NCI-H128 (cell line): ENCODE results near the gene B4GALT5.
"Not testable (repeated sequence)": the region's sequence is repeated elsewhere in the genome, so short reads cannot be mapped to it uniquely, and the experiment has no call there.

ENCODE experiments used
- DNase-seq: peaks from one replicate; lab custom pipeline; 2025; ENCODE audit not compliant: unreplicated experiment; lab: John Stamatoyannopoulos, UW

B4GALT5 gene

DNA sequence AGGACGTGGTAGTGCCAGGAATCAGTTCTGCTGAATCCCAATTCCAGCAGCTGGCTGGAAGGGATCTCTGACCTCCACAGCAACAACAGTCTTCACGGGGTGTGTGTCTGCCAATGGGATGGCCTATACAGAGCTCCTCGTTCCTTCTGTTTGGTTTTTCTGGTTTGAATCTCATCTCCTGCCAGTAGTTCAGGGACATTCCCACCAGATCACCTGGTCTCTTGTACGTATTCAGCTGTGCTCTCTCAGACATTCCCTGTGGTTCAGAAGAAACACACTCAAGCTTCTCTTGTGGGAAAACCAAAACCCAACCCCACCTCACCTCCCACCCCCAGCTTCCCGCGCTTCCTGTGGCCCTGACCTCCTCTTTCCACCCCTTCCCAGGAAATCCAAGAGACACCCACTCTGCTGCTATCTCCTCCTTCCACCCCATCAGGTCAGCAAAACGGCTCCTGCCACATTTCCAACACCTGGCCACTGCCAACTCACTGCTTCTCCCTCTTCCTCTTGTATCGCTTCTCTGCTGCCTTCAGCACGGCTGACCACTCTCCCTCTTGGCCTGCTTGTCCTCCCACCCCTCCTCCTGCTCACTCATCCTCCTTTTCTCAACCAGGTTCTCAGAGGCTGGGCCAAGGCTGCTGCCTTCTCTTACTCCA, 82.5 kb downstream of the B4GALT5 start:
- no peak for DNase-seq

DNA sequence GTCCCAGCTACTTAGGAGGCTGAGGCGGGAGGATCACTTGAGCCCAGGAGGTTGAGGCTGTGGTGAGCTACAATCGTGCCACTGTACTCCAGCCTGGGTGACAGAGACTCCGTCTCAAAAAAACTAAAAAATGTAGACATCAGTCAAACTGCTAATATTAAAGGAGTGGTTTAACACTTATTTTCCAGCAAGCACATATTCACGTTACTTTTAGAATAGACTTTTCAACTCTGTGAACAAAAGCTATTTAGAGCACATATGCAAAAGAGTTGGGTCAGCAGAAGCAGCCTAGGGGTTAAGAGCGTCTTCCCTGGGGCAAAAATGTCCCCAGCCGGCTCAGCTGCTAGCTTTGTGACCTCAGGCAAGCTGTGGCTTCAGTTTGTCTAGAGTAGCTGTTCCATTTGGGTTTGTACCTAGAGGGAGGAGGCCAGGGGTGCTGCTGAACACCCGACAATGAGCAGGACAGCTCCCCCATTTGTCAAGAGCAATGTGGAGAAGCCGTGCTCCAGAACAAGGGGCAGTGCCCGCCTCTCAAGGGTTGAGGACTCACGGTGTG, 83.2 kb downstream of the B4GALT5 start:
- DNase-seq, result no peak

DNA sequence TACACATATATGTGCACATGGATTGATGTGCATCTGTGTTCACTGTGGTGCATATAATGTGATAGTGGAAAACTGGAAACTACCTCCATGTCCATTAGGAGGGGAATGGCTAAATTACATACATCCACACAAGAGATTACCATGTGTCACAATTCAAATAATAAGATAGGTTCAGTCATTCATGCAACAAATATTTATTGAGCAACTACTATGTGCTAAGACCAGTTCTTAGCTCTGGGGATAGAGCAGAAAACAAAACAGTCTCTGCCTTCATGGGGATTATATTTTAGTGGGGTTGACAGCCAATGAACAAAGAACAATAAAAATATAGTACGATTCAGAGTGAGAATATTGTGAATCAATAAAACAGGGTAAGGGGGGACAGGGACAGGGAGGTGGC, 84.1 kb downstream of the B4GALT5 start:
- no peak for DNase-seq

DNA sequence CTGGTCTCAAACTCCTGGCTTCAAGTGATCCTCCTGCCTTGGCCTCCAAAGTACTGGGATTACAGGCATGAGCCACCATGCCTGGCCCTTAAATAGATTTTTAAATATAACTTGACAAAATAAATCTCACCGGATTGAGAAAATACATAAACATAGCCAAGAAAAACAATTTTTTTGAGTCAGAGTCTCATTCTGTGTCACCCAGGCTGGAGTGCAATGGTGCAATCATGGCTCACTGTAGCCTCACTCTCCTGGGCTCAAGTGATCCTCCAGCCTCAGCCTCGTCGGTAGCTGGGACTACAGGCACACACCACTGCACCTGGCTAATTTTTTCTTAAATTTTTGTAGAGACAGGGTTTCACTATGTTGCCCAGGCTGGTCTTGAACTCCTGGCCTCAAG, 85.4 kb downstream of the B4GALT5 start:
- not testable (repeated sequence) for DNase-seq

DNA sequence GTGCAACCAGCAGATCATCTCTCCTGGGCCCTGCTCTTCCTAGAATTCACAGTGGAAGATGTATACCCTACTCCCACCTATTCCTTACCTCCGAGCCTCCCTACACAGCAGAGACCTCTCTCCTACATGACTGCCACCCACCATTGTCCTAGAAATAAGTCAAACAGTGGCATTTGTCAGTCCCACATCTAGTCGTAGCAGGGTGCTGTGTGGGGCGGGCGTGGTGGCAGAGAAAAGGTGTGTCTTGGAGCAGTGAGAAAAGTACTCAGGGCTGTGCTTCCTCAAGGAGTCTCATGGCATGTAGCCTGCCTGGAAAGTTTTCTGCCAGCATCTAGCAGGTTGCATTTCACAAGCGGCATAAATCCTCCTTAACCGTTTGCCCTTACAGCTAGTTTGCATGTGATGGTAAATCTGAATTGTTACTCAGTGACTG, 86.3 kb downstream of the B4GALT5 start:
- no peak for DNase-seq

DNA sequence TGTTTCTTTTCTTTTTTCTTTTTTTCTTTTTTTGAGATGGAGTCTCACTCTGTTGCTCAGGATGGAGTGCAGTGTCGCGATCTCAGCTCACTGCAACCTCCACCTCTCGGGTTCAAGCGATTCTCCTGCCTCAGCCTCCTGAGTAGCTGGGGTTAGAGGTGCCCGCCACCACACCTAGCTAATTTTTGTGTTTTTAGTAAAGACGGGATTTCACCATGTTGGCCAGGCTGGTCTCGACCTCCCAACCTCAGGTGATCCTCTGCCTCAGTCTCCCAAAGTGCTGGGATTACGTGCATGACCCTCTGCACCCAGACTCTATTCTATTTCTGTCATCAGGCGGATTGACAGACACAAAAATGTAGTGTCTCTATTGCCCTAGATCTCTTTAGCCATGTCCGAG, 88.7 kb downstream of the B4GALT5 start:
- not testable (repeated sequence) for DNase-seq

DNA sequence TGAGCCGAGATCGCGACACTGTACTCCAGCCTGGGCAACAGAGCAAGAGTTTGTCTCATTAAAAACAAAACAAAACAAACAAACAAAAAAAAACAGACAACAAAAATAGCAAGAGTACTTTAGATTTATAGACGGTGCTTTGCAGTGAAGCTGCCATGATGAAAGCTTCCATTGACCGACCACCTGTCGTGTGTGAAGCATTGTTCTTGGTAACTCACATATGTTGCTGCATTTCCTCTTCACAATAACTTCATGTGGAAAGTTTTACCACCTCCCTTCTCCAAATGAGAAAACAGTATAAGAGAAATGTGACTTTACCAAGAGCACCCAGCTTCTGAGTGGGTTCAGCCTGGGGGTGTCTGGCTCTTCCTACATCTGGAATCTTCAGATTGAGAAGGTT, 89.4 kb downstream of the B4GALT5 start:
- no peak for DNase-seq

DNA sequence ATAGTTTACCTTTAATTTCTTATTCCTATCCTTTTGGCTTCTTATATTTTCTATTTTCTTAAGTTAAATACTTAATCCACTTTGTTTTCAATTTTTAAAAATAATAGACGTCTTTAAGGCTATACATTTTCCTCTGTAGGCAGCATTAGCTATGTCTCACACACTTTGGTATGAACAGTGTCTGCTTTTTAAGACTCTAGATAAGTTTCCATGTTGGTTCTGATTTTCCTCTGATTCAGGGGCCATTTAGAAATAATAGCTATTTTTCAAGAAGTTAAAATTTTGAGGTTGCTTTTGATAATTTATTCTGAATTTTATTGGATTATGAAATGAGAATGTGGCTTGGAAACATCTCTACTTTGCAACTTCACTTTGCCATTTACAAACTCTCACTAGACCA, 91.4 kb downstream of the B4GALT5 start:
- DNase-seq, result no peak

DNA sequence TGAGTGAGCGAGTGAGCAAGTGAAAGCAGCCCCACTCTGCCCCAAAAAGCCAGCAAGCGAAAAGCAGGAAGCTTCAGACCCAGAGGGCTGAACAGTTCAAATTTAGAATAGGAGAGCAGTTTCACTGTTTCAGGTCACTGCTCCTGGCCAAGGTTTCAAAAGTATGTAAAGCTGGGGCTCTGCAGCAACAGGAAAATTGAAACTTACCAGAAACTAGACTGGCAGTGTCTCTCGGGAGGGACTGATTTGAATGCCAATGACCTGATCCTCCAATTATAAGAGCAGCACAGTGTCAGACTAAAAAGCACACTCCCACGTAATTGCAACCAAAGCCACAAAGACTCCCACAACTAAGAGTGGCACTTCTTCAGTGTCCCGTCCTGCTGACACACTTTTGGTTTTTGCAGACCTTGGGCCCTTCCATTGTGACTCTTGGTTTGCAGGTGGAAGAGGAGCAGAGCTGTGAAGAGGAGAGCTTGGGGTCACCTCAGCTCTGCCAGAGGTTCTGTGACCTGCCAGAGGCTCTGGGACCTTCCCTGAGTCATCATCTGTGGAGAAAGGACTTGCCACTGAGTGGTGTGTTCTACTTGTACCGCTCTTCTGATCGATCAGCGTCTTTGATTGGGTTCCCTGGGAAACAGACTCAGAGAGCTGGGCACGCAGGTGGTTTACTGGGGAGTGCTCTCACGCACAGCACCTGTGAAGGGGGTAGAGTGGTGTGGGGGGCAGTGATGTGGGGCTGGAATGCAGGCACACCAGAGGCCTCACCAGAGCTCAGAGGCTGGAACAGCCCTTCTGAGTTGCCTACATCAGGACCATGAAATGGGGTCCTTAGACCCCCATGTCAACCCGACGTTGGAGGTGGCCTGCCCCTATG, 93.1 kb downstream of the B4GALT5 start:
- DNase-seq, result no peak

DNA sequence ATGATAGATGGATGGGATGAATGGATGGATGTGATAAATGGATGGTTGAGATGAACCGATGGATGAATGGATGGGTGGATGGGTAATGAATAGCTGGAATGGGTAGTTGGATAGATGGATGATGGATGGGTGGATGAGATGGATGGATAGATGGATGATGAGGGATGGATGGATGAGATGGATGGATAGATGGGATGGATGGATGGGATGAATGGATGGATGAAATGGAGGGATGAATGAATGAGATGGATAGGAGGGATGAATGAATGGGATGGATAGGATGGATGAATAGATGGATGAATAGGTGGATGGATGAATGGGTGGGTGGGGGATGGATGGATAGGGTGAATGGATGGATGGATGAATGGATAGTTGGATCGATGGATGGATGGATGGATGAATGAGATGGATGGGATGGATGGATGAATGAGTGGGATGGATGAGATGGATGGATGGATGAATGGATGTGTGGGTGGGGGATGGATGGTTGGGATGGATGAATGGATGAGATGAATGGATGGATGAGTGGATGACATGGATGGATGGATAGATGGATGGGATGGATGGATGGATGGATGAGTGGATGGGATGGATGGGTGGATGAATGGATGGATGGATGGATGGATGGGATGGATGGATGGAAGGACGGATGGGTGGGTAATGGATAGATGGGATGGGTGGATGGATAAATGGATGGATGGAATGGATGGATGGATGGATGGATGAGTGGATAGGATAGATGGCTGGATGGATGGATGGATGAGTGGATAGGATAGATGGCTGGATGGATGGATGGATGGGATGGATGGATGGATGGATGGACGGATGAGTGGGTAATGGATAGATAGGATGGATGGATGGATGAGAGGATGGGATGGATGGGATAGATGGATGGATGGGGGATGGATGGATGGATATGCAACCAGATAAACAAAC, 94.3 kb downstream of the B4GALT5 start:
- no peak for DNase-seq

DNA sequence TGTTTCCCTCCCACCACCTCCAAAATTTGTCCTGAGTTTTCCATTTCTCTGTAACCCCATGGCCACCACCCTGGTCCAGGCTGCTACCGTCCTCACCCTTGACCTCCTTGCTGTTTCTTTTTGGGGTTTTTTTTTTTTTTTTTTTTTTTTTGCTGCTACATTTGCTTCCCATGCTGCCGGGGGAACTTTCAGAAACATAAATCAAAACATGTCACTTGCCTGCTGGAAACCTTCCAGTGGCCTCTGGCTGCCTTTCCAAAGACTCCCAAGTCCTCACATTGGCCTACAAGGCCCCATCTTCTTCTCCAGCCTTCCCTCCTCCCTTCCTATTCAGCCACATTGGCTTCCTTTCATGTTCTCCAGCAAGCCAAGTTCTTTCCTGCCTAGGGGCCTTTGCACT, 95.4 kb downstream of the B4GALT5 start:
- DNase-seq, result no peak

DNA sequence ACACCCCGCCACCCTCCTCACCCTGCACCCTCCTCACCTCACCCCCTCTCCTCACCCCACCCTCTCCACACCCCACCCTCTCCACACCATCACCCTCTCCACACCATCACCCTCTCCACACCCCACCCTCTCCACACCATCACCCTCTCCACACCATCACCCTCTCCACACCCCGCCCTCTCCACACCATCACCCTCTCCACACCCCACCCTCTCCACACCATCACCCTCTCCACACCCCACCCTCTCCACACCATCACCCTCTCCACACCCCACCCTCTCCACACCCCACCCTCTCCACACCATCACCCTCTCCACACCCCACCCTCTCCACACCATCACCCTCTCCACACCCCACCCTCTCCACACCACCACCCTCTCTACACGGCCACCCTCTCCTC, 96.3 kb downstream of the B4GALT5 start:
- DNase-seq, result not testable (repeated sequence)

DNA sequence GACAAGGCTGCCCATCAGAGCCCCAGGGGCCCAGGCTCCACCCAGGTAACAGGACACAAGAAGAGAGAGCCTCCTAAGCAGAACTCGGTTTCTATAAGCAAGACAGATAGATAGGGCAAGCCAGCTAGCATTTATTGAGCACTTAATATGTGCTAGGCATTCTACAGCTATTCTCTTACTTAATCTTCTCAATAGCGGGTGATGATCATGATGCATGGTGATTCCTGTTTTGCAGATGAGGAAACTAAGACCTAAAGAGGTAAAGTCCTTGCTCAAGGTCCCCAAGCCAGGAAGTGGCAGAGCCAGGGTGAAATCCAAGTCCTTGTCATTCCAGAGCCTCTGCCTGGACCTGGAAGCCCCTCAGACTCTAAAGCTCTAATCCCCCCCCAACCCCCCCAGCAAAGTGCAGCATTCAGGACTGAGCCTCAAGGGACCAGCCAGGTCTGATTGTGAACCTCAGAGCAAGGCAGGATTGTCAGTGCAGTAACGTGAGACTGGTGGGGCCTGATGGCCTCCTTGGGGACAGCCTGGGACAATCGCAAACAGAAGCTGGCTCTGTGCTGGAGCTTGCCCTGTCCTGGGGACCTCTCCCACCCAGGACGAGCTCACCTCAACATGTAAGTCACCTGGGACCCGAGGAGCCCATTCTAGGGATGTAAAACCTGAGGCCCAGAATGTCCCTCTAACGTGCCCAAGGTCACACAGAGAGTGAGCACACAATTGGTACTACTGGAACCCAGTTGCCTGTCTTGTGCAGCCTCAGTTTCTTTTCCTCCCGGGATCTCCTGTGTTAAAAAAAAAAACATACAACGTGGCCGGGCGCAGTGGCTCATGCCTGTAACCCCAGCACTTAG, 97.3 kb downstream of the B4GALT5 start:
- DNase-seq, result no peak

DNA sequence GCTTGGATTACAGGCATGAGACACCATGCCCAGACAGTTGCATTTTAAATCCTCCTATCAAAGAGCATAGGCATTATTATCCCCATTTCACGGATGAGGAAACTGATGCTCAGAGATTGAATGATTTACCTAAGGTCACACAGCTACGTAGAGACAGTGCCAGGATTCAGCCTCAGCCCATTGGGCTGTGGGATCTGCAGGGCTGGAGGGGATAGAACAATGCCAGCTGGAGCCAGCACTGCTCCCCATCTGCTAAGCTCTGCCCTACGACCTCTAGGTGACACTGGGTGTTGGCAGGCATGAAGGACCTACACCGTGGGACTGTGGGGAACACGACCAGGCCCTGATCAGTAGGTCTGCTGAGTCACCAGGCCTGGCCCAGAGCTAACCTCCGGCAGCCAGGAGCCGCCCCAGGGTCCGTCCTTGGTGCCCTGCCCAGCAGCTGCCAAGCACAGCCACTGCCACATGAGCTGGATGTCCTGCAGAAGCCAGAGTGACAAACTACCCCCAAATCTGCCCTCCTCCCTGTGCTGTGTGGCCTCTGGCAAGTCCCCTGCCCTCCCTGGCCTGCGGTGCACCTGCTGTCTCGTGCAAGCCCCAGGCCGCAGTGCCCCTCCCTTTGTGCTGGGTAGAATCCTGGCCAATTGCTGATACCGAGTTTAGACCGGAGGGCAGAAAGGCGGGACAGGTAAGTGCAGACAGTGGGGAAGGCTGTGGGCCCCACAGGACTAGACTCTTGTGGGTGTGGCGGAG, 98.1 kb downstream of the B4GALT5 start:
- DNase-seq, result no peak

DNA sequence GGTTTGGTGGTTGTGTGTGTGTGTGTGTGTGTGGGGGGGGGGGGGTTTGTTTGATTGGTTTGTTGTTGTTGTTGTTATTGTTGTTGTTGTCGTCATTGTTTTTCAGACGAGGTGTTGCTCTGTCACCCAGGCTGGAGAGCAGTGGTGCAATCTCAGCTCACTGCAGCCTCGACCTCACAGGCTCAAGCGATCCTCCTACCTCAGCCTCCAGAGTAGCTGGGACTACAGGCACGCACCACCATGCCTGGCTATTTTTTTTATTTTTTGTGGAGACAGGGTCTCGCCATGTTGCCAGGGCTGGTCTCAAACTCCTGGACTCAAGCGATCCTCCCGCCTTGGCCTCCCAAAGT, 98.7 kb downstream of the B4GALT5 start:
- DNase-seq, result not testable (repeated sequence)

DNA sequence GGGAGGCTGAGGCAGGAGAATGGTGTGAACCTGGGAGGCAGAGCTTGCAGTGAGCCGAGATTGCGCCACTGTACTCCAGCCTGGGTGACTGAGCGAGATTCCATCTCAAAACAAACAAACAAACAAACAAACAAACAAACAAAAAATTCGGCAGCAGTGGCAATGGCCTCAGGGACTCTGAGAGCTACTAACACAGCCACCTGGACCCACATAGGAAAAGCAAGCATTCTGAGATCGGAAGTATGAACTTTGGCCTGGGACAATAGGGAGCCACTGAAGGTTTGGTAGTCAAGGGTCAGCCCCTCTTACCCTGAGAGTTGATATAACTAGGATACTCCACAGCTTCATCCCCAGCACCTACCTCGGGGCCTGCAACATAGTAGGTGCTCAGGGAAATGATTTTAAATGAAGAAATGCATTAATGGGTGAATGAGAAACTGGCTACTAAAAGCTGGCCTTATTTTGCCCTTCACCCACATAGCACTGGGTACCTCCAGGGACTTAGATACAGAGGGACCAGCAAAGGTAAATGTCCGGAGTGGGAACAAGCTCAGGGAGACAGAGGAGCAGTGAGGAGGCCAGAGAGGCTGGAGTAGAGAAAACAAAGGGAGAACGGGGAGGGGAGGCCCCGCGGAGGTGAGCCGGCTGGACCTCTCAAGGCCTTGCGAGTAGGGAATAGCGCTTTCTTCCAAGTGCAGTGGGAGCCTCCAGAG, 99.2 kb downstream of the B4GALT5 start:
- DNase-seq, result no peak

DNA sequence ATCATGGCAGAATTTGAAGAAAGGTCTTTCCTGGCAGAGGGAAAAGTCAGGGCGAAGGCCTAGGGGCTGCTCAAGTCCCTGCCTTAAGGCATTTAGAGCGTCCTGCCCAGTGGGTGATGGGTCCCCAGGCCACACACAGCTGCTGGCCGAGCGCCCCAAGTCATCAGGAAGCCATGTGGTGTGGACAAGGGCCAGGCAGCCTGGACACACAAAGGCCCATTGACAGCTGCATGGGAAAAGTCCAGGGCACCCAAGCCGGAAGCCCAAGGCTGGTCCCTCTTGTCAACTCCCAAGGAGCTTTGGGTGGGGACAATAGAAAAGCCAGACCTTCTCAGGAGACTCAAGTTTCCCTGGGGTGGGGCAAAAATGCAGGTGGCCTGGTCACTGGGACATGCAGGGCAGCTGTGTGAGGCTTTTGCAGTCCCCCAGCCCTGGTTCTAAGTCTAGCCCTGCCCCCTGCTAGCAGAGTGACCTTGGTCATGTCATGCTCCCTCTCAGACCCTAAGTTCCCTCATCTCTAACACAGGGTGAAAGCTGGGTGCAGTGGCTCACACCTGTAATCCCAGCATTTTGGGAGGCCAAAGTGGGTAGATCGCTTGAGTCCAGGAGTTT, 101.4 kb downstream of the B4GALT5 start:
- DNase-seq, result no peak

DNA sequence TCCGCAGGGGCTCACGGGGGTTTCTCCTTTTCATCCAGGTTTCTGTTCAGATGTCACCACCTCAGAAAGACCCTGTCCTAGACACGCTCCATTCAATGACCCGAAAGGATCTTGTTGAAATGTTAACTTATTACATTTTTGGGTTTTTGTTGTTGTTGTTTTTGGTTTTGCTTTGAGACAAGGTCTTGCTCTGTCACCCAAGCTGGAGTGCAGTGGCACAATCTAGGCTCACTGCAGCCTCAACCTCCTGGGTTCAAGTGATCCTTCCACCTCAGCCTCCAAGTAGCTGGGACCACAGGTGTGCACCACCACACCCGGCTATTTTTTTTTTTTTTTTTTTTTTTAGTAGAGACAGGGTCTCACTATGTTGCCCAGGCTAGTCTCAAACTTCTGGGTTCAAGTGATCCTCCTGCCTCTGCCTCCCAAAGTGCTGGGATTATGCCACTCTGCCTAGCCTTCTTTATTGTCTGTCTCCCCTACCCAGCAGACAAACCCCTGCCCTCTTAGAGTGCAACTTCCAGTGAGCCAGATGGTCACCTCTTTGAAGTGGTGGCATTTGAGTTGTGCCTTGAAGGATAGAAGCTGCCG, 102.0 kb downstream of the B4GALT5 start:
- DNase-seq, result not testable (repeated sequence)
